AG04449 (cell line): ENCODE measurements around the gene MAPK8IP3.

Source experiments
- CTCF ChIA-PET: fragments of 350-600 bp; formaldehyde crosslinking; extraction: SDS; loops from one replicate; lab custom pipeline; 2021; ENCODE audit warnings: antibody characterized with exemption; lab: Yijun Ruan, JAX
- POLR2A ChIA-PET: fragments of 400-600, 350-600 bp; formaldehyde crosslinking; extraction: SDS; loops from one replicate; lab custom pipeline; 2020; ENCODE audit warnings: antibody characterized with exemption, inconsistent platforms; lab: Yijun Ruan, JAX
- DNase-seq: peaks from one replicate; pipeline ENCODE4 v3.0.0-alpha.2; 2010; ENCODE audit warnings: low read depth, low spot score
- H3K4me3 ChIP-seq: 2 replicates; pipeline ENCODE4 v1.5.1; 2011; ENCODE audit warnings: low read depth, mild to moderate bottlenecking, control low read depth, low read length
- CTCF ChIP-seq: IDR thresholded peaks from one replicate; pipeline ENCODE4 v1.5.1; 2011; ENCODE audit warnings: mild to moderate bottlenecking, moderate library complexity, low read length, control low read depth, inconsistent platforms; ENCODE audit not compliant: insufficient read depth; ENCODE audit errors: missing control alignments

Gene MAPK8IP3

DNA sequence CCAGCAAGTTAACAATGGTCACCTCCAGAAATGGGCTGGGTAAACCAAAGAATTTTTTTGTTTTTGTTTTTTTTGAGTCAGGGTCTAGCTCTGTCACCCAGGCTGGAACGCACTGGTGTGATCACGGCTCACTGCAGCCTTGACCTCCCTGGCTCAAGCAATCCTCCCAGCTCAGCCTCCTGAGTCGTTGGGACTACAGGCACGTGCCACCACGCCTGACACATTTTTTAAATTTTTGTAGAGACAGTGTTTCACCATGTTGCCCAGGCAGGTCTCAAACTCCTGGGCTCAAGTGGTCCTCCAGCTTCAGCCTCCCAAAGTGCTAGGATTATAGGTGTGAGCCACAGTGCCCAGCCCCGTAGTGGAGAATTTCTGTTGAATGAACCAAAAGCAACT lies 74.7 kb downstream of the MAPK8IP3 start:
- DNase-seq, result no peak
- peak overlapping the region; percentile 76; the same call in 1 of the 2 replicates for H3K4me3 ChIP-seq
- TF ChIP-seq CTCF, result no peak
- ChIA-PET CTCF (interaction anchor here (1.1 to 2.4 kb wide), 3 partner anchors 30 to 149 kb away, joined by 3 to 10 read pairs (median 4); partner anchors contain the start of gene MAPK8IP3), POLR2A (no interaction called here)

DNA sequence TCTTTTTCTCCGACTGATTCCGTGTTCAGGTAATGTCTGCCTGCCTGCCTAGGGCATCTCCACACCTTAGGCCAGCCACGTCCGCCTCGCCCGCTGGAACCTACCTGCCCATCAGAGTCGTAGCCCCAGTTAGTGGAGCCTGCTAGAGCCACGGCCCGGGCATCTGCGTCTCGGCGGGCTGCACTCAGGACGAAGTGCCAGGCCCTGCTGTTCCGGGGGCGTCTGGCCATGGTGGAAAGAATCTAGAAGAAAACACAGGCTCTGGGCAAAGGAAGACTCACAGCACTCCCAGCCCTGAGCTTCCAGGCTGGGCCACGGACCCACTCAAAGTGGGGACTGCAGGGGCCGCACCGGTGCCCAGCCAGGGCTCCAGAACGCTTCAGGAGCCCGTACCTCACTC lies 75.3 kb downstream of the MAPK8IP3 start:
- POLR2A ChIA-PET, result interaction anchor here (2.0 kb wide), 1 partner anchor 10 kb away, joined by 31 read pairs; the partner anchor contains the start of genes EME2, MRPS34 and NME3
- peak overlapping the region; percentile 76 for H3K4me3 ChIP-seq
- no peak for TF ChIP-seq CTCF
- DNase-seq, result no peak
- CTCF ChIA-PET, result interaction anchor here (1.3 to 2.4 kb wide), 2 partner anchors 75 to 148 kb away, joined by 4 to 10 read pairs; partner anchors contain the start of gene MAPK8IP3

DNA sequence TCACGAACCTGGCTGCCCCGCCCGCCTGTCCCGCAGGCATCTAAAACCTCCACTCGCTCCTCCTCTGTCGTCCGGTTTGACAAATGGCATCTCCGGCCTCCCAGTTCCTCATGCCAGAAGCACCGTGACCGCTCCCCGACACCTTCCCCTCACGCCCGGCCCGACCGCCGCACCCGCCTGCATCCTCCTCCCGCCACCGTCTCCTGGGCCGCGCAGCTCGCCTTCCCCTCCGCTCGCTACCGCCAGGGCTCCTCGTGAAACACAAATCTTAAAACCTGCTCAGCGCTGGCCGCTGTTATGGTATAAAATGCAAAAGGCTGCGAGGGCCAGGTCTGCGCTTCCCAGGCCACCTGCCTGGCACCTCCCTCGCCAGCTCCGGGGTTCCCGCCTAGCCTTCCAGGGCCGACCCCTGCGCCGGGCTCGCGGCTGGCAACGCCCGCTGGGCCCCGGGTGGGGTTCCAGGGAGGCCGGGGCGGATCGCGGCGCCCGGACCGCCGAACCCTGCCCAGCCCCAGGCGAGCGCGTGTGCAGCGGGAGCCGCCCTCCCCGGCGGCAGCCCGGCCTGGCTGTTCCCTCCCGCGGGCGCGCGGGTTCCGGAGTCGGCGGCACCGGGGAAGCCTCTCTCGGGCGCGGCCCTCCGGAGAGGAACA lies 75.9 kb downstream of the MAPK8IP3 start:
- ChIA-PET CTCF (interaction anchor here (1.3 to 2.4 kb wide), 3 partner anchors 8 to 147 kb away, joined by 3 to 10 read pairs (median 7); no protein-coding TSS in a partner anchor), POLR2A (interaction anchor here (0.8 to 2.0 kb wide), 7 partner anchors 10 to 361 kb away, joined by 3 to 31 read pairs (median 8); partner anchors contain the start of genes EME2, MAPK8IP3, MRPS34 and NME3)
- peak overlapping the region; percentile 76 for H3K4me3 ChIP-seq
- DNase-seq, result no peak
- TF ChIP-seq CTCF, result peak; percentile 11

DNA sequence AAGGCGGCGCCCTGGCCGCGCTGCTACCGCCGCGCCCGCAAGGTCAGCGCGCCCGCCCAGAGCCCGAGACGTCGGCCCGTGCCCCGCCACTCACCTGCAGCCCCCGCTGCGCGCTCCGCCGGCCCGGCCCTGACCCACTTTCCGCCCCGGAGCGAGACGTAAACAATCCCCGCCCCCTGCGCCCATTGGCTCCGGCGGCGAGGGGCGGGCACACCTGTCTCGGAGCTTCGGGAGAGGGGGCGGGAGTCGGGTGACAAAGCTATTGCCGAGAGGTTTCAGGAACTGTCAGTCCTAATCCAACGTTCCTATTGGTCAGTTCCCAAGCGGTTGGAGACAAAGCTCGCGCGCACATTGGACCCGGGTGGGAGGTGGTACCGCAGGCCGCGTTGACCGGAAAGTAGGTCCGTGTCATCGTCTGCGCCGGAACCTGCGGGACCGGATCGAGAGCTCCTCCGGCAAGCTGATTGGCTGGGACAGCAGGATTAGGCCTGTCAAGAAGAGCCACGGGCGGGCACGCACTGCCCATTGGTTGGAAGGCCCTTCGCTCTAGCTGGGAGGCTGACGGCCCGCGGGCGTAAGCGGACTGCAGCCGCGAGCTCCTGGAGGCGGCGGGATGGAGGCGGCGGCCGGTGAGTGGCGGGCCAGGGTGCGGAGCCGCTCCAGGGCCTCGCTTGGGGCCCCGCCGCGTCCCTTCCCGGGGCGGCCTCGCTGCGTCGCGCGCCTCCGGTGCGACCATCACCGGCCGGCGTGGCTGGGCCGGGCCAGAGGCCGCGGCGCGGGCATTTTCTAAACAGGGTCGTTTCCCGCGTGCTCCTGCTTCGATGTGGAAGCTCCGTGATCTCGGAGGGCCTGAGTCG lies 76.6 kb downstream of the MAPK8IP3 start, which contains the start of the genes NUBP2 and SPSB3:
NUBP2 (plus strand) TSS at position 553 of the 857 bp plus-strand sequence; CDS start at position 614, 61 bp downstream.
SPSB3 (minus strand) TSS at position 164 of the 857 bp plus-strand sequence. CDS start 1,088 bp downstream, outside the sequence.
- no peak for TF ChIP-seq CTCF
- peak within 1 kb of the TSS; percentile 81 for H3K4me3 ChIP-seq
- ChIA-PET POLR2A (interaction anchor here (0.7 to 2.0 kb wide), 9 partner anchors 9 to 362 kb away, joined by 3 to 31 read pairs (median 8); partner anchors contain the start of genes EME2, FAHD1, HAGH and MAPK8IP3), CTCF (interaction anchor here (0.8 to 2.7 kb wide), 7 partner anchors 9 to 147 kb away, joined by 3 to 9 read pairs (median 3); partner anchors contain the start of genes EME2, IGFALS and MRPS34)
- DNase-seq, result peak; percentile 100

GRCh38 chr16:1784977-1785845 lies 79.2 kb downstream of the MAPK8IP3 start:
- TF ChIP-seq CTCF, result no peak
- POLR2A ChIA-PET, result no interaction called here
- no peak for DNase-seq
- H3K4me3 ChIP-seq, result no peak overlapping the region
- CTCF ChIA-PET, result interaction anchor here (0.6 to 2.7 kb wide), 4 partner anchors 8 to 144 kb away, joined by 3 to 9 read pairs (median 6); partner anchors contain the start of gene IGFALS
